Trophoblast cell (in vitro differentiated cells and primary cell): ENCODE data around the gene AUH.

Source experiments
- DNase-seq, 2 donors: peaks; one replicate each; pipeline ENCODE4 v3.0.0-alpha.2; 2016
- H2AFZ ChIP-seq: 2 replicates; pipeline ENCODE4 v1.6.1; 2013; ENCODE audit warnings: low read length, moderate library complexity, mild to moderate bottlenecking; ENCODE audit not compliant: insufficient read depth, poor library complexity
- H2AK5ac ChIP-seq: 2 replicates; pipeline ENCODE4 v1.6.1; 2013; ENCODE audit warnings: mild to moderate bottlenecking, low read length
- H2BK120ac ChIP-seq: 2 replicates; pipeline ENCODE4 v1.6.1; 2013; ENCODE audit warnings: low read length, mild to moderate bottlenecking, moderate library complexity; ENCODE audit not compliant: insufficient read depth, poor library complexity
- H2BK12ac ChIP-seq: 2 replicates; pipeline ENCODE4 v1.6.1; 2013; ENCODE audit warnings: mild to moderate bottlenecking, low read length, moderate library complexity
- H2BK5ac ChIP-seq: 2 replicates; pipeline ENCODE4 v1.6.1; 2013; ENCODE audit warnings: low read length, low read depth, moderate library complexity, mild to moderate bottlenecking; ENCODE audit not compliant: poor library complexity
- H3K14ac ChIP-seq: 2 replicates; pipeline ENCODE4 v1.6.1; 2013; ENCODE audit warnings: mild to moderate bottlenecking, low read length
- H3K18ac ChIP-seq: 2 replicates; pipeline ENCODE4 v1.6.1; 2013; ENCODE audit warnings: mild to moderate bottlenecking, low read length
- H3K23ac ChIP-seq: 2 replicates; pipeline ENCODE4 v1.6.1; 2013; ENCODE audit warnings: low read length
- H3K27ac ChIP-seq: 2 replicates; pipeline ENCODE4 v1.5.1; 2013; ENCODE audit warnings: low read depth, mild to moderate bottlenecking, inconsistent platforms, low read length, moderate library complexity
- H3K27me3 ChIP-seq: 2 replicates; pipeline ENCODE4 v1.6.1; 2013; ENCODE audit warnings: inconsistent platforms, mild to moderate bottlenecking, low read length, moderate library complexity; ENCODE audit not compliant: insufficient read depth
- H3K36me3 ChIP-seq, 2 experiments: 1 replicate in 1 of 2; 2 replicates in 1 of 2; pipeline ENCODE4 v1.6.1; 2013; ENCODE audit warnings: low read length in 2 of 2, mild to moderate bottlenecking in 2 of 2, moderate library complexity in 1 of 2; ENCODE audit not compliant: insufficient read depth in 2 of 2, control insufficient read depth in 1 of 2
- H3K4ac ChIP-seq: 2 replicates; pipeline ENCODE4 v1.6.1; 2013; ENCODE audit warnings: low read depth, mild to moderate bottlenecking, low read length, moderate library complexity
- H3K4me1 ChIP-seq, 2 experiments: 1 replicate in 1 of 2; 2 replicates in 1 of 2; pipeline ENCODE4 v1.6.1; 2013; ENCODE audit warnings: low read length in 2 of 2, mild to moderate bottlenecking in 2 of 2, moderate library complexity in 1 of 2; ENCODE audit not compliant: insufficient read depth in 2 of 2, control insufficient read depth in 1 of 2
- H3K4me2 ChIP-seq: 2 replicates; pipeline ENCODE4 v1.6.1; 2013; ENCODE audit warnings: inconsistent platforms, mild to moderate bottlenecking, low read length, moderate library complexity
- H3K4me3 ChIP-seq: 2 replicates; pipeline ENCODE4 v1.5.1; 2013; ENCODE audit warnings: mild to moderate bottlenecking, low read depth, low read length, inconsistent platforms
- H3K79me1 ChIP-seq: one replicate; pipeline ENCODE4 v1.6.1; 2013; ENCODE audit warnings: low read length
- H3K79me2 ChIP-seq: 2 replicates; pipeline ENCODE4 v1.6.1; 2013; ENCODE audit warnings: low read length, mild to moderate bottlenecking; ENCODE audit not compliant: control insufficient read depth, insufficient read depth, poor library complexity
- H3K9ac ChIP-seq: 2 replicates; pipeline ENCODE4 v1.6.1; 2013; ENCODE audit warnings: mild to moderate bottlenecking, low read length
- H3K9me3 ChIP-seq: 2 replicates; pipeline ENCODE4 v1.6.1; 2013; ENCODE audit warnings: low read depth, mild to moderate bottlenecking, control low read depth, inconsistent platforms, low read length; ENCODE audit not compliant: insufficient read depth
- H4K12ac ChIP-seq: 2 replicates; pipeline ENCODE4 v1.6.1; 2013; ENCODE audit warnings: low read depth, mild to moderate bottlenecking, low read length, moderate library complexity
- H4K8ac ChIP-seq: 2 replicates; pipeline ENCODE4 v1.6.1; 2013; ENCODE audit warnings: low read depth, mild to moderate bottlenecking, low read length, moderate library complexity
- H4K91ac ChIP-seq: one replicate; pipeline ENCODE4 v1.6.1; 2013; ENCODE audit warnings: low read depth, mild to moderate bottlenecking, low read length, moderate library complexity
- WGBS: extraction: QIAGEN DNeasy Blood & Tissue Kit; methylation state at CpG from one replicate; pipeline ENCODE4 v1.1.7; 2013; ENCODE audit warnings: missing lambda C conversion rate; ENCODE audit not compliant: insufficient read length, insufficient coverage; ENCODE audit errors: extremely low coverage; 5-methylcytosine and 5-hydroxymethylcytosine counted together

Gene AUH

GRCh38 chr9:91407580-91408318 is 46.0 kb upstream of the AUH start:
- H3K4me1 ChIP-seq = no peaks in the 10 kb centered on the region
- H3K9ac ChIP-seq = no peak overlapping the region
- H2AFZ ChIP-seq = no peak overlapping the region
- H3K4ac ChIP-seq = no peak overlapping the region
- no peak overlapping the region for H3K27ac ChIP-seq
- H2BK120ac ChIP-seq = no peak overlapping the region
- H4K8ac ChIP-seq = no peak overlapping the region
- H3K9me3 ChIP-seq = no peaks in the 10 kb centered on the region
- no CpG with 5 or more reads among the region's 12 CpGs for WGBS
- H3K4me3 ChIP-seq = no peak overlapping the region
- H3K4me2 ChIP-seq = no peak overlapping the region
- peak; percentile 71 to 80 for DNase-seq
- H3K23ac ChIP-seq = no peak overlapping the region
- H2BK12ac ChIP-seq = no peak overlapping the region
- H2BK5ac ChIP-seq = no peak overlapping the region
- no peak overlapping the region for H3K14ac ChIP-seq
- H4K91ac ChIP-seq = no peak overlapping the region
- H3K79me1 ChIP-seq = no peaks in the 10 kb centered on the region
- peaks cover 14 to 19% of the 10 kb centered on the region in 2 experiments for H3K36me3 ChIP-seq
- no peak overlapping the region for H2AK5ac ChIP-seq
- no peak overlapping the region for H4K12ac ChIP-seq
- no peaks in the 10 kb centered on the region for H3K27me3 ChIP-seq
- H3K79me2 ChIP-seq = peaks cover 2% of the 10 kb centered on the region
- H3K18ac ChIP-seq = peak overlapping the region; percentile 37

GRCh38 chr9:91405343-91406077 is 43.8 kb upstream of the AUH start:
- no peak overlapping the region for H3K9ac ChIP-seq
- H3K27me3 ChIP-seq = no peaks in the 10 kb centered on the region
- H3K18ac ChIP-seq = no peak overlapping the region
- H3K4me1 ChIP-seq = no peaks in the 10 kb centered on the region
- H3K27ac ChIP-seq = no peak overlapping the region
- no peaks in the 10 kb centered on the region for H3K79me1 ChIP-seq
- DNase-seq = peak in 1 of 2 donors; percentile 17
- H2BK5ac ChIP-seq = no peak overlapping the region
- no peak overlapping the region for H3K14ac ChIP-seq
- peaks cover 14 to 18% of the 10 kb centered on the region in 2 experiments for H3K36me3 ChIP-seq
- no peak overlapping the region for H3K4ac ChIP-seq
- H2BK12ac ChIP-seq = no peak overlapping the region
- no peak overlapping the region for H3K23ac ChIP-seq
- no peak overlapping the region for H2AFZ ChIP-seq
- no peak overlapping the region for H3K4me3 ChIP-seq
- no CpG with 5 or more reads among the region's 25 CpGs for WGBS
- no peak overlapping the region for H2AK5ac ChIP-seq
- H3K9me3 ChIP-seq = peaks cover 1% of the 10 kb centered on the region
- H4K8ac ChIP-seq = no peak overlapping the region
- H4K91ac ChIP-seq = no peak overlapping the region
- no peak overlapping the region for H2BK120ac ChIP-seq
- no peak overlapping the region for H4K12ac ChIP-seq
- no peak overlapping the region for H3K4me2 ChIP-seq
- no peaks in the 10 kb centered on the region for H3K79me2 ChIP-seq

DNA sequence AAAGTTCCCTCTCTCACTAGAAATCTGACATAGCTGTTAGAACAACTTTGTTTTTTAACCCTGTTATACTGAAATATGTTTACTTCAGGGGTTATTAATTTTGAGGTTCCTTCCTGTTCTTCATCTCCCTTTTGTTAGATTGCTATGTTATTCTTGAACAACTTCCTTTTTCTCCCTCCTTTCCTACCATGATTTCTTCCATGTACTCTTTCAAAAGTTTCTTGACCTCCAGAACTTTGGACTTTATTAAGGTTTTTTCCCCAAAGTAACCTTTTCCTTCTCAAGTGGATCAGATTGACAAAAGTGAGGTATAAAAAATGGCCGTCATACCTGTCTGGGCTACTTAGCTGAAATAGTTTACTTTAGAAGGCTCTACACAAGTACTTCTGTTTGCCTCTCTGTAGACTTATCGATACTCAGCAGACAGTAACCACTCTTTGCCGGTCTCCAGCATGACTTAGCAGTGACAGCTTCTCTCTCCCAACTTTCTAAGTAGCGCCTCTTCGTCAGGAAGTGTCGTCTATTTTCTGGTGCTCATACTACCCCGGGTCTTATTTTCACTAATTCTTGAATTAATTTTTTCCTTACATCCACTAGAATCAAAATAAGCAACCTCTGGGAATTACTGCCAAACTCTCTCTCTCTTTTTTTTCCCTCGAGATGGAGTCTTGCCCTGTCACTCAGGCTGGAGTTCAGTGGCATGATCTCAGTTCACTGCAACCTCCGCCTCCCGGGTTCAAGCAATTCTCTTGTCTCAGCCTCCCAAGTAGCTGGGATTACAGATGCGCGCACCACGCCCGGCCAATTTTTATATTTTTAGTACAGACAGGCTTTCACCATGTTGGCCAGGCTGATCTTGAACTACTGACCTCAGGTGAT is 42.2 kb upstream of the AUH start:
- H2AK5ac ChIP-seq = no peak overlapping the region
- H2BK5ac ChIP-seq = no peak overlapping the region
- H2BK12ac ChIP-seq = no peak overlapping the region
- H2BK120ac ChIP-seq = no peak overlapping the region
- H3K4me3 ChIP-seq = no peak overlapping the region
- H3K4ac ChIP-seq = no peak overlapping the region
- H3K27ac ChIP-seq = no peak overlapping the region
- peaks cover 3 to 9% of the 10 kb centered on the region in 2 experiments for H3K36me3 ChIP-seq
- no peak overlapping the region for H4K91ac ChIP-seq
- DNase-seq = no peak
- no peak overlapping the region for H3K9ac ChIP-seq
- H2AFZ ChIP-seq = no peak overlapping the region
- H4K8ac ChIP-seq = no peak overlapping the region
- no peak overlapping the region for H3K18ac ChIP-seq
- no peaks in the 10 kb centered on the region for H3K79me1 ChIP-seq
- H3K79me2 ChIP-seq = no peaks in the 10 kb centered on the region
- no peaks in the 10 kb centered on the region for H3K4me1 ChIP-seq
- no peak overlapping the region for H3K23ac ChIP-seq
- no CpG with 5 or more reads among the region's 14 CpGs for WGBS
- H3K27me3 ChIP-seq = no peaks in the 10 kb centered on the region
- H3K9me3 ChIP-seq = peaks cover 1% of the 10 kb centered on the region
- H3K4me2 ChIP-seq = no peak overlapping the region
- no peak overlapping the region for H4K12ac ChIP-seq
- H3K14ac ChIP-seq = no peak overlapping the region

GRCh38 chr9:91398926-91399325 is 37.2 kb upstream of the AUH start:
- H4K8ac ChIP-seq = no peak overlapping the region
- H3K79me1 ChIP-seq = no peaks in the 10 kb centered on the region
- no peak overlapping the region for H3K14ac ChIP-seq
- no peak overlapping the region for H4K91ac ChIP-seq
- H3K27ac ChIP-seq = no peak overlapping the region
- no peak overlapping the region for H3K18ac ChIP-seq
- no peak overlapping the region for H2BK5ac ChIP-seq
- no peak overlapping the region for H2BK12ac ChIP-seq
- WGBS = no CpG with 5 or more reads among the region's 3 CpGs
- H3K4ac ChIP-seq = no peak overlapping the region
- H3K9ac ChIP-seq = no peak overlapping the region
- DNase-seq = no peak
- H3K4me1 ChIP-seq = peaks cover 0 to 2% of the 10 kb centered on the region in 2 experiments
- H3K79me2 ChIP-seq = no peaks in the 10 kb centered on the region
- no peak overlapping the region for H2AFZ ChIP-seq
- peak overlapping the region; percentile 71 for H3K23ac ChIP-seq
- no peak overlapping the region for H2AK5ac ChIP-seq
- H2BK120ac ChIP-seq = no peak overlapping the region
- H3K36me3 ChIP-seq = no peaks in the 10 kb centered on the region
- no peak overlapping the region for H3K4me2 ChIP-seq
- H3K4me3 ChIP-seq = no peak overlapping the region
- peaks cover 1% of the 10 kb centered on the region for H3K9me3 ChIP-seq
- no peaks in the 10 kb centered on the region for H3K27me3 ChIP-seq
- H4K12ac ChIP-seq = no peak overlapping the region
